Keratinocyte (primary cell): ENCODE measurements around the gene C1orf53. TPM values are rescaled to one million over a fixed set of nuclear protein-coding genes. Genes with fewer than 3 reads are reported as not detected.
"Not testable (repeated sequence)": the region's sequence is repeated elsewhere in the genome, so short reads cannot be mapped to it uniquely, and the experiment has no call there.

Experiments used
- DNase-seq: peaks from one replicate; pipeline ENCODE4 v3.0.0-alpha.2; 2011; ENCODE audit warnings: low read depth, missing footprints, low spot score
- FAIRE-seq: peaks from 2 replicates; lab custom pipeline; 2011; peaks lifted over from hg19 to GRCh38; lab: Jason Lieb, UNC
- H2AFZ ChIP-seq: 2 replicates; pipeline ENCODE4 v1.6.0; 2012; ENCODE audit warnings: low read length, control low read depth, inconsistent platforms; ENCODE audit not compliant: control insufficient read depth
- H3K27ac ChIP-seq: 2 replicates; pipeline ENCODE4 v1.5.1; 2011; ENCODE audit warnings: low read length; ENCODE audit not compliant: control insufficient read depth, insufficient read depth
- H3K27me3 ChIP-seq: 3 replicates; pipeline ENCODE4 v1.6.0; 2011; ENCODE audit warnings: low read length; ENCODE audit not compliant: control insufficient read depth, insufficient read depth; ENCODE audit errors: extremely low read depth
- H3K36me3 ChIP-seq, 2 experiments: 2 replicates in 1 of 2; 3 replicates in 1 of 2; pipeline ENCODE4 v1.5.1; 2011; ENCODE audit warnings: low read length in 2 of 2, mild to moderate bottlenecking in 1 of 2; ENCODE audit not compliant: control insufficient read depth in 2 of 2, insufficient read depth in 2 of 2; ENCODE audit errors: extremely low read depth in 1 of 2
- H3K4me1 ChIP-seq: 3 replicates; pipeline ENCODE4 v1.5.1; 2011; ENCODE audit warnings: low read length; ENCODE audit not compliant: control insufficient read depth, insufficient read depth; ENCODE audit errors: extremely low read depth
- H3K4me2 ChIP-seq: 3 replicates; pipeline ENCODE4 v1.6.0; 2011; ENCODE audit warnings: low read depth, low read length; ENCODE audit not compliant: control insufficient read depth, insufficient read depth; ENCODE audit errors: extremely low read depth
- H3K4me3 ChIP-seq, 3 experiments: fragments of 200-600 bp in 1 of 3; sonication (generic) in 1 of 3; 2 replicates in 2 of 3; 3 replicates in 1 of 3; pipeline ENCODE4 v1.5.1; 2011 to 2016; ENCODE audit warnings: low read length in 3 of 3, mild to moderate bottlenecking in 3 of 3, control low read depth in 2 of 3, inconsistent platforms in 1 of 3, low read depth in 1 of 3, mixed read lengths in 1 of 3, mixed run types in 1 of 3, moderate library complexity in 1 of 3; ENCODE audit not compliant: control insufficient read depth in 2 of 3, insufficient read depth in 2 of 3; ENCODE audit errors: extremely low read depth in 1 of 3
- H3K79me2 ChIP-seq: 2 replicates; pipeline ENCODE4 v1.6.0; 2012; ENCODE audit warnings: low read length; ENCODE audit not compliant: control insufficient read depth, insufficient read depth
- H3K9ac ChIP-seq: 3 replicates; pipeline ENCODE4 v1.6.0; 2011; ENCODE audit warnings: low read length; ENCODE audit not compliant: control insufficient read depth, insufficient read depth; ENCODE audit errors: extremely low read depth
- H3K9me1 ChIP-seq: 3 replicates; pipeline ENCODE4 v1.6.0; 2011; ENCODE audit warnings: low read length; ENCODE audit not compliant: control insufficient read depth, insufficient read depth; ENCODE audit errors: extremely low read depth
- H3K9me3 ChIP-seq: 2 replicates; pipeline ENCODE4 v1.5.1; 2012; ENCODE audit warnings: low read depth, low read length; ENCODE audit not compliant: control insufficient read depth
- H4K20me1 ChIP-seq: 3 replicates; pipeline ENCODE4 v1.6.0; 2011; ENCODE audit warnings: low read length; ENCODE audit not compliant: control insufficient read depth, insufficient read depth; ENCODE audit errors: extremely low read depth
- CTCF ChIP-seq, 3 experiments: IDR thresholded peaks in 1 of 3; conservative IDR thresholded peaks in 1 of 3; optimal IDR thresholded peaks in 1 of 3; 2 replicates in 2 of 3; 3 replicates in 1 of 3; pipeline versions ENCODE3 to v1.5.1; 2011; ENCODE audit warnings: low read length in 3 of 3, mild to moderate bottlenecking in 3 of 3, moderate library complexity in 2 of 3, control low read depth in 1 of 3, inconsistent platforms in 1 of 3; ENCODE audit not compliant: insufficient read depth in 2 of 3; ENCODE audit errors: extremely low read depth in 1 of 3
- EZH2 ChIP-seq: IDR thresholded peaks from one replicate; pipeline ENCODE4 v1.6.1; 2012; ENCODE audit warnings: inconsistent platforms, mild to moderate bottlenecking, low read length, moderate library complexity
- dilution Hi-C: fragments of 300-500 bp; cut with MboI; formaldehyde crosslinking; loops from one replicate; pipeline ENCODE4 v1.7.0; 2020; ENCODE audit warnings: low sequenced_read_pairs; ENCODE audit not compliant: extremely low pct_ligation_motif_present
- polyA minus RNA-seq, 3 experiments: library from RNA; depleted of rRNA, polyadenylated mRNA; stranded (reverse); fragments of >200 nt; gene quantifications; 1 replicate in 1 of 3; 2 replicates in 1 of 3; 3 replicates in 1 of 3; pipeline ENCODE4 v1.2.3, GENCODE V29; 2011
- polyA plus RNA-seq, 5 experiments: library from polyadenylated mRNA; depleted of rRNA in 3 of 5; stranded (reverse) in 3 of 5; stranded (forward) in 1 of 5; unstranded in 1 of 5; fragments of >200 nt; gene quantifications; 1 replicate in 1 of 5; 2 replicates in 3 of 5; 3 replicates in 1 of 5; pipeline versions ENCODE4 v1.2.1 to v1.2.3, GENCODE V29; 2011 to 2012; ENCODE audit warnings: missing spikeins in 2 of 5, low read depth in 1 of 5, low replicate concordance in 1 of 5

The C1orf53 gene
- 3.0 to 7.0 TPM (median 6.2 TPM) in 3 replicates for polyA plus RNA-seq
- not detected for polyA plus RNA-seq (2011; ENCODE audit: low read depth)
- polyA plus RNA-seq (2011; cell fraction: cytosol; rRNA removed): 6.1 and 7.2 TPM in 2 replicates
- 0.80 and 1.3 TPM in 2 replicates for polyA plus RNA-seq (2011; cell fraction: nucleus; rRNA removed)
- 3.1 and 4.3 TPM in 2 replicates for polyA plus RNA-seq (2012; ENCODE audit: low replicate concordance)
- polyA minus RNA-seq: 0.66 TPM in 1 of 3 replicates, not detected in the others
- not detected for polyA minus RNA-seq (2011; cell fraction: cytosol; rRNA and poly(A)+ RNA removed)
- not detected in 2 replicates for polyA minus RNA-seq (2011; cell fraction: nucleus; rRNA and poly(A)+ RNA removed)

GRCh38 chr1:197902454-197903195 lies at the start of gene C1orf53:
Gene C1orf53, plus strand, starts transcription at chr1:197902630. Its CDS starts 20 bp downstream, at chr1:197902650.
- TF ChIP-seq CTCF (optimal IDR thresholded peaks at IDR 0.05 in 1 of 3, IDR thresholded peaks at IDR 0.05 in 1 of 3, conservative IDR thresholded peaks at IDR 0.05 in 1 of 3; ENCODE audit: extremely low read depth in 1 of 3, insufficient read depth in 2 of 3, low read length in 3 of 3): no peak
- no peak for TF ChIP-seq EZH2
- Histone ChIP-seq H3K27ac (peak within 1 kb of the TSS; percentile 70), H3K9me1 (no peaks in the 10 kb centered on the region), H3K9ac (peak within 1 kb of the TSS; percentile 85), H3K4me3 (peak within 1 kb of the TSS; percentile 55 to 88 (median 71)), H2AFZ (peak within 1 kb of the TSS; percentile 98), H3K36me3 (no peaks in the 10 kb centered on the region), H3K79me2 (no peaks in the 10 kb centered on the region), H4K20me1 (no peaks in the 10 kb centered on the region), H3K4me1 (peaks cover 6% of the 10 kb centered on the region), H3K4me2 (peak within 1 kb of the TSS; percentile 81), H3K9me3 (no peaks in the 10 kb centered on the region), H3K27me3 (peaks cover 8% of the 10 kb centered on the region)
- FAIRE-seq: no peak
- no peak for DNase-seq
- dilution Hi-C loops: no loop called here

GRCh38 chr1:197855751-197856150 lies 46.7 kb upstream of the C1orf53 start:
- H2AFZ ChIP-seq, H3K27me3 ChIP-seq, FAIRE-seq, H3K27ac ChIP-seq, H3K79me2 ChIP-seq, H3K36me3 ChIP-seq, H3K9ac ChIP-seq, DNase-seq, H3K9me3 ChIP-seq, dilution Hi-C loops, H3K9me1 ChIP-seq, H3K4me1 ChIP-seq, H3K4me3 ChIP-seq, H3K4me2 ChIP-seq, H4K20me1 ChIP-seq: not testable (repeated sequence)
